Stimulated activated naive CD8-positive, alpha-beta T cell treated with anti-CD3 and anti-CD28 coated beads, Interleukin-15, amount 100 ng/mL, for 72 hours (primary cell): ENCODE measurements around the gene CRX.
A peak's percentile ranks its signal among the peaks of the same experiment; 100 is the strongest.
"Not testable (repeated sequence)": the region's sequence is repeated elsewhere in the genome, so short reads cannot be mapped to it uniquely, and the experiment has no call there.

ENCODE experiments used
- ATAC-seq: fragments of 150-1000 bp; cut with Tn5 transposase; 2 replicates; pipeline ENCODE4 v1.10.0; 2021; ENCODE audit warnings: mild to moderate bottlenecking, moderate library complexity
- DNase-seq, 2 donors: peaks; one replicate each; pipeline ENCODE4 v3.0.0; 2021 to 2022
- H3K27ac Mint-ChIP-seq, 2 donors: one replicate each; pipeline ENCODE4 v1.8.0; 2022; ENCODE audit warnings: mild to moderate bottlenecking in 2 of 2, mixed read lengths in 2 of 2, moderate library complexity in 2 of 2
- H3K27me3 Mint-ChIP-seq: one replicate; pipeline ENCODE4 v1.8.0; 2022; ENCODE audit warnings: mixed read lengths
- H3K4me1 Mint-ChIP-seq: one replicate; pipeline ENCODE4 v1.8.0; 2022; ENCODE audit warnings: mild to moderate bottlenecking, mixed read lengths
- H3K4me3 Mint-ChIP-seq, 2 donors: one replicate each; pipeline ENCODE4 v1.8.0; 2022; ENCODE audit warnings: mild to moderate bottlenecking in 2 of 2, mixed read lengths in 2 of 2, moderate library complexity in 1 of 2
- H3K9me3 Mint-ChIP-seq, 2 donors: one replicate each; pipeline ENCODE4 v1.8.0; 2022; ENCODE audit warnings: mixed read lengths in 2 of 2

Gene CRX

GRCh38 chr19:47797996-47798903, 23.5 kb upstream of the CRX start:
- H3K4me3 Mint-ChIP-seq: no peak overlapping the region
- no peaks in the 10 kb centered on the region for H3K9me3 Mint-ChIP-seq
- H3K27me3 Mint-ChIP-seq: peaks cover 8% of the 10 kb centered on the region
- H3K27ac Mint-ChIP-seq: no peak overlapping the region
- DNase-seq: no peak
- no peak for ATAC-seq
- H3K4me1 Mint-ChIP-seq: no peaks in the 10 kb centered on the region

- no peaks in the 10 kb centered on the region for H3K4me1 Mint-ChIP-seq
- peaks cover 8% of the 10 kb centered on the region for H3K27me3 Mint-ChIP-seq
- H3K27ac Mint-ChIP-seq: no peak overlapping the region
- no peak overlapping the region for H3K4me3 Mint-ChIP-seq
- no peak for DNase-seq
- no peak for ATAC-seq
- H3K9me3 Mint-ChIP-seq: no peaks in the 10 kb centered on the region
Observed at GRCh38 chr19:47798904-47799266, 22.9 kb upstream of the CRX start.

DNA sequence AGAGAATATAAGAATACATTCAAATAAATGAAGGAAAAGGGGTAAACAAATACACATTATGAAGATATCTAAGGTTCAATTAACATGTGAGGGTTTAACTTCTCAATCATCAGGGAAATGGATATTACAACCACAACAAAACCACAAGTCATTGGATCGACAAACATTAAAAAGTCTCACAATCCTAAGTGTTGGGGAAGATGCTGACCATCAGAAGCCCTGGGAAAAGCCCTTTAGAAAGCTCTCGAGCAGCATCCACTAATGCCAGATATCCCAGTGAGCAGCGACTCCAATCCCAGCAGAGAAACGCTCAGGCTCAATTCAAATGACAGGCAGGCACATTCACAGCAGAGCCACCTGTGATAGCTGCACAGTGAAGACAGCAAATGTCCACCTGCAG, 20.5 kb upstream of the CRX start:
- Mint-ChIP-seq H3K27ac (no peak overlapping the region), H3K9me3 (no peaks in the 10 kb centered on the region), H3K27me3 (peaks cover 8% of the 10 kb centered on the region), H3K4me3 (no peak overlapping the region), H3K4me1 (no peaks in the 10 kb centered on the region)
- DNase-seq (no peak), ATAC-seq (no peak)

DNA sequence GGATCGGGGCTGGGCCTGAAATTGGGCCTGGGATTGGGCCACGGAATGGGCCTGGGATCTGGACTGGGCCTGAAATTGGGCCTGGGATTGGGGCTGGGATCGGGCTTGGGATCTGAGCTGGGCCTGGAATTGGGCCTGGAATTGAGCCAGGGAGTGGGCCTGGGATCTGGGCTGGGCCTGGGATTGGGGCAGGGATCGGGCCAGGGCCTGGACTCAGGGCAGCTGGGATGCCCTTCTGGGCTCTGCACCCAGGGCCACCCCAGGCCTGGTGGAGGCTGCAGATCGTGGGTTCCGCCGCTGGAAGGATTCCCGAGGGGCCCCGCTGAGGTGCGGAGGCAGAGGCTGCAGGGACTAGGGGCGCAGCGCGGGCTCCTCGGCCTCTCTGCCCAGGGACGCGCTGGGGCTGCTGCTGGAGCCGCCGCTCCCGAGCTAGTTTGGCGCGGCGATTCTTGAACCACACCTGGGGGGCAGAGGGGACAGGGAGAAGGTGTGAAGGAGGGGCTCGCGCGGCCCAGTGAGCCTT, 19.2 kb upstream of the CRX start:
- ATAC-seq (peak; percentile 23), DNase-seq (no peak)
- H3K27ac Mint-ChIP-seq: no peak overlapping the region
- no peaks in the 10 kb centered on the region for H3K9me3 Mint-ChIP-seq
- no peaks in the 10 kb centered on the region for H3K4me1 Mint-ChIP-seq
- H3K27me3 Mint-ChIP-seq: peaks cover 8% of the 10 kb centered on the region
- no peak overlapping the region for H3K4me3 Mint-ChIP-seq

DNA sequence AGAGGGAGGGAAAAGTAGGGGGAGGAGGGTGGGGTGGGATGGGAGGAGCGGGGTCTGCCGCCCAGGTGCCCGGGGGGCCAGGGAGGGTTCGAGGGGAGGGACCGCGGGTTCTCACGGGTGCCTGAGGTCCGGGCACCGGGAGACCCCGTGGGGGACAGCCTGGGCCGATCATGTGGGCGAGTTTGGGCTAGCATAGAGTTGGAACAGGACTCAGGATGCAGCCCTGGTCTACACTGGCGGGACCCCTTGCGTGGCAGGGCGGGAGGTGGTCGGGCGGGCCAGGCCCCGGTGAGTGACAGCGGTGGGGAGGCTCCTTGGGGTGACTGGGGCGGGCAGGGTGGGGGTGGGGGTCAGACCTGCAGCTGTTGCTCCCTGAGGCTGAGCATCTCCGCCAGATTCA, 18.6 kb upstream of the CRX start:
- peak; percentile 64 for ATAC-seq

GRCh38 chr19:47803671-47804070, 18.1 kb upstream of the CRX start:
- peak; percentile 42 for ATAC-seq
- H3K9me3 Mint-ChIP-seq, H3K4me1 Mint-ChIP-seq, H3K27me3 Mint-ChIP-seq, DNase-seq, H3K27ac Mint-ChIP-seq, H3K4me3 Mint-ChIP-seq: not testable (repeated sequence)

More for the DNA sequence above, 18.6 kb upstream of the CRX start:
- not testable (repeated sequence) for H3K4me3 Mint-ChIP-seq, H3K27ac Mint-ChIP-seq, H3K27me3 Mint-ChIP-seq, H3K9me3 Mint-ChIP-seq, H3K4me1 Mint-ChIP-seq, DNase-seq

DNA sequence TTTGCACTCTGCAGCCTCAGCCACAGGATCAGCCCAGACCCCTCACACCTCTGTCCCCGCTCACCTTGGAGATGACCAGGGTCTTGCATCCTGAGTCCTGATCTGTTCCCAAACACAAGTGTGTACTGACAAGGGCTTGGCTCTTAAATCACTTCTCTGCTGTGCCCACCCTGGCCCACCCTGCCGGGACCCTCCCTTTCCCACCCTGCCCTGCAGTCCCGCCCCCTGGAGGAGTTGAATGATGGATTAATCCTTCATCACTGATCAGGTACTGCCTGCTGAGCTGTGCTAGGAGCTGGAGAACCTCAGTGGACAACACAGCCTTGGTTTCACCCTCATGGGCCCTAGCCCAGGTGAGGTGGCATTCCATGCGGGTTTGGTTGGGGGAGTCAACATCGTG, 17.3 kb upstream of the CRX start, which contains the start of gene TPRX1:
TPRX1 (minus strand) TSS at position 101 of the 400 bp plus-strand sequence; CDS start at position 89, 12 bp downstream.
- H3K4me1 Mint-ChIP-seq, ATAC-seq, H3K27ac Mint-ChIP-seq, H3K9me3 Mint-ChIP-seq, H3K4me3 Mint-ChIP-seq, DNase-seq, H3K27me3 Mint-ChIP-seq: not testable (repeated sequence)

- Mint-ChIP-seq H3K4me3 (no peak overlapping the region), H3K27ac (no peak overlapping the region)
- ATAC-seq: no peak
Observed at GRCh38 chr19:47805313-47805712, 16.4 kb upstream of the CRX start.

DNA sequence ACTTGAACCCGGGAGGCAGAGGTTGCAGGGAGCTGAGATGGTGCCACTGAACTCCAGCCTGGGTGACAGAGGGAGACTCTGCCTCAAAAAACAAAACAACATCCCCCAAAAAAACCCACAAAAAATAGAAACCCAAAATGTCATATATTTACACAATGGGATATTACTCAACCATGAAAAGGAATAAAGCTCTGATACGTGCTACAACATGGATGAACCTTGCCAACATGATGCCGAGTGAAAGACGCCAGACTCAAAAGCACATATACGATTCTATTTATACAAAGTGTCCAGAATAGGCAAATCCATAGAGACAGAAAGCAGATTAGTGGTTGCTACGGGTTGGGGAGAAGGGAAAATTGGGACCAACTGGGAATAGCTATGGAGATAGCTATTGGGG, 15.3 kb upstream of the CRX start:
- DNase-seq (no peak), ATAC-seq (no peak)
- no peak overlapping the region for H3K4me3 Mint-ChIP-seq
- no peaks in the 10 kb centered on the region for H3K4me1 Mint-ChIP-seq
- H3K9me3 Mint-ChIP-seq: no peaks in the 10 kb centered on the region
- H3K27me3 Mint-ChIP-seq: no peaks in the 10 kb centered on the region
- H3K27ac Mint-ChIP-seq: no peak overlapping the region

More at GRCh38 chr19:47805313-47805712, 16.4 kb upstream of the CRX start:
- H3K4me1 Mint-ChIP-seq: no peaks in the 10 kb centered on the region
- no peaks in the 10 kb centered on the region for H3K9me3 Mint-ChIP-seq
- no peak for DNase-seq
- no peaks in the 10 kb centered on the region for H3K27me3 Mint-ChIP-seq

- Mint-ChIP-seq H3K4me1 (no peaks in the 10 kb centered on the region), H3K27me3 (peaks cover 16% of the 10 kb centered on the region), H3K27ac (no peak overlapping the region), H3K4me3 (no peak overlapping the region), H3K9me3 (no peaks in the 10 kb centered on the region)
- ATAC-seq: peak; percentile 85
- DNase-seq: peak; percentile 71 to 75
Observed at GRCh38 chr19:47813304-47813994, 8.3 kb upstream of the CRX start.

- ATAC-seq (peak; percentile 7), DNase-seq (no peak)
- Mint-ChIP-seq H3K4me1 (no peaks in the 10 kb centered on the region), H3K27ac (no peak overlapping the region), H3K27me3 (peaks cover 21% of the 10 kb centered on the region), H3K4me3 (no peak overlapping the region), H3K9me3 (no peaks in the 10 kb centered on the region)
Observed at GRCh38 chr19:47813995-47814328, 7.8 kb upstream of the CRX start.

DNA sequence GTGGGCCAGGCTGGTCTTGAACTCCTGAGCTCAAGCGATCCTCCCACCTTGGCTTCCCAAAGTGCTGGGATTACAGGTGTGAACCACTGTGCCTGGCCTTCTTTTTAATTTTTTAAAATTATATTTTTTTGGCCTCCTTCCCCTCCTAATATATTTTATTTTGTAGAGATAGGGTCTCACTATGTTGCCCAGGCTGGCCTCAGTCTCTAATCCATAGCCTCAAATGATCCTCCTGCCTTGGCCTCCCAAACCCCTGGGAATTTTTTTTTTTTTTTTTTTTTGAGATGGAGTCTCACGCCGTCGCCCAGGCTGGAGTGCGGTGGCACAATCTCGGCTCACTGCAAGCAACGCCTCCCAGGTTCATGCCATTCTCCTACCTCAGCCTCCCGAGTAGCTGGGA, 5.5 kb upstream of the CRX start:
- not testable (repeated sequence) for H3K4me1 Mint-ChIP-seq, H3K4me3 Mint-ChIP-seq, DNase-seq

DNA sequence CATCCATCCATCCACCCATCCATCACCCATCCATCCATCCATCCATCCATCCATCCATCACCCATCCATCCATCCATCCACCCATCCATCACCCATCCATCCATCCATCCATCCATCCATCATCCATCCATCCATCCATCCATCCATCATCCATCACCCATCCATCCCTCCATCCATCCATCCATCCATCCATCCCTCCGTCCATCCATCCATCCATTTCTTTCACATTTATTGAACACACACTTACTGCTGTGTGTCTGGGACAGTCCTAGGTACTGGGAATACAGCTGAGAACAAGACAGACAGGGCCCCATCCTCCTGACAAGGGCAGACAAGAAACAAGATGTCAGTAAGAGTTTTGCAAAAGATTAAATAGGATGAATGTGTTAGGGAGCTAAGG, 3.5 kb upstream of the CRX start:
- not testable (repeated sequence) for H3K27ac Mint-ChIP-seq, H3K9me3 Mint-ChIP-seq, DNase-seq, H3K4me1 Mint-ChIP-seq, H3K4me3 Mint-ChIP-seq, ATAC-seq
- peaks cover 54% of the 10 kb centered on the region for H3K27me3 Mint-ChIP-seq

More for the DNA sequence above, 5.5 kb upstream of the CRX start:
- H3K9me3 Mint-ChIP-seq, ATAC-seq, H3K27ac Mint-ChIP-seq: not testable (repeated sequence)
- H3K27me3 Mint-ChIP-seq: peaks cover 44% of the 10 kb centered on the region

DNA sequence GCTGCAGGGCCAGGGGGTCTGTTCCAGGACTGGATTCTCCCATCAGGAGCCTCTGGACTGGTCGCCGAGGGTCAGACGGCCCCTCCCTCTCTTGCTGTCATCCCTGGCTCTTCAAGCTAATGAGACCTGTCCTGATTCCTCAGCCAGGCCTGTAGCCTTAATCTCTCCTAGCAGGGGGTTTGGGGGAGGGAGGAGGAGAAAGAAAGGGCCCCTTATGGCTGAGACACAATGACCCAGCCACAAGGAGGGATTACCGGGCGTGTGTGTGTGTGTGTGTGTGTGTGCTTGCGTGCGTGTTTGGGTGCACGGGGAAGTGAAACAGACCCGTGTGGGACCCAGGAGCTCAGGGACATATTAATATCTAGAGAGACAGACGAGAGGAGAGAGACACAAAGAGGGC, 1.9 kb upstream of the CRX start:
- peak overlapping the region in 1 of 2 donors; percentile 2 for H3K27ac Mint-ChIP-seq
- H3K27me3 Mint-ChIP-seq: peaks cover 47% of the 10 kb centered on the region
- H3K4me3 Mint-ChIP-seq: no peak overlapping the region
- ATAC-seq: no peak
- no peaks in the 10 kb centered on the region for H3K9me3 Mint-ChIP-seq
- no peaks in the 10 kb centered on the region for H3K4me1 Mint-ChIP-seq
- no peak for DNase-seq

GRCh38 chr19:47820410-47820809, 1.3 kb upstream of the CRX start:
- Mint-ChIP-seq H3K4me1 (no peaks in the 10 kb centered on the region), H3K4me3 (no peak overlapping the region), H3K27ac (peak overlapping the region in 1 of 2 donors; percentile 13)

DNA sequence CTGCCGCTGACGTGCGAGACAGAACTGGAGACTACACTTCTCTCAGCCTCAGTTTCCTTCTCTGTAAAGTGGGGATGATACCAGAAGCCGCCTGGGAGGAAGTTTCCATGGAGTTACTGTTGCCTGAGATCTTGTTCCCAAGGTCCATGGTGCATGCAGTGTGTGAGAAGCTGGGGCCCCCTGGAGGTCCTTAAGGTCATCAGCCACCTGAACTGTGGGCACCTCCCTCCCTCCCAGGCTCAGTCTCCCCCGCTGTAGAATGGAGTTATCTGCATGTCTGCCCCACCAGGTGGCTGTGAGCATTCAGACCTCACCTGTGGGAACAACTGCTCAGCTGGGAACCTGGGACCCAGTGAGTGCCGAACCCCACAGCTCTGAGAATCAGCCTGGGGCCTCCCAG, 2.7 kb downstream of the CRX start:
- Mint-ChIP-seq H3K4me3 (no peak overlapping the region), H3K27me3 (peaks cover 29% of the 10 kb centered on the region), H3K27ac (no peak overlapping the region), H3K4me1 (no peaks in the 10 kb centered on the region), H3K9me3 (peaks cover 0 to 9% of the 10 kb centered on the region in 2 donors)
- DNase-seq (no peak), ATAC-seq (no peak)

More at GRCh38 chr19:47820410-47820809, 1.3 kb upstream of the CRX start:
- ATAC-seq: no peak
- no peak for DNase-seq
- Mint-ChIP-seq H3K27me3 (peaks cover 47% of the 10 kb centered on the region), H3K9me3 (no peaks in the 10 kb centered on the region)
